HG02588 (cell line): ENCODE results near the gene GPC1.

ENCODE experiments used
- ATAC-seq: cut with Tn5 transposase; IDR thresholded peaks from one replicate; pipeline ENCODE4 v1.9.1; 2021; ENCODE audit warnings: mild to moderate bottlenecking, moderate library complexity; ENCODE audit not compliant: unreplicated experiment

Gene GPC1

DNA sequence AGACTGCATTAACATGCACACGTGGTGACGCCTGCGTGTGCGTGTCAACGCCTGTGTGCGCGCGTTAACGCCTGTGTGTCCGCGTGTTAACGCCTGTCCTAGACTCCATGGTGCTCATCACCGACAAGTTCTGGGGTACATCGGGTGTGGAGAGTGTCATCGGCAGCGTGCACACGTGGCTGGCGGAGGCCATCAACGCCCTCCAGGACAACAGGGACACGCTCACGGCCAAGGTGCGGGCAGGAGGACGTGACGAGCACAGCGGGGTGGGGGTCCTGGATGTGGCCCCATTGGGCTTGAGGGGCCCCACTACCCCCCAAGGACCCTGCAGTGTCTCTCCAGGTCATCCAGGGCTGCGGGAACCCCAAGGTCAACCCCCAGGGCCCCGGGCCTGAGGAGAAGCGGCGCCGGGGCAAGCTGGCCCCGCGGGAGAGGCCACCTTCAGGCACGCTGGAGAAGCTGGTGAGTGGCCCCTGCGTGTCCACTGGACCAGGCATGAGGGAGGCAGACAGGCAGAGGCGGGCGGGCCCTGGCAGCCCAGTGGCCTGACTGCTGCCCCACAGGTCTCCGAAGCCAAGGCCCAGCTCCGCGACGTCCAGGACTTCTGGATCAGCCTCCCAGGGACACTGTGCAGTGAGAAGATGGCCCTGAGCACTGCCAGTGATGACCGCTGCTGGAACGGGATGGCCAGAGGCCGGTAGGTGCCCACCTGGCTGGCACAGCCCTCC, 29.2 kb downstream of the GPC1 start:
- no peak for ATAC-seq

DNA sequence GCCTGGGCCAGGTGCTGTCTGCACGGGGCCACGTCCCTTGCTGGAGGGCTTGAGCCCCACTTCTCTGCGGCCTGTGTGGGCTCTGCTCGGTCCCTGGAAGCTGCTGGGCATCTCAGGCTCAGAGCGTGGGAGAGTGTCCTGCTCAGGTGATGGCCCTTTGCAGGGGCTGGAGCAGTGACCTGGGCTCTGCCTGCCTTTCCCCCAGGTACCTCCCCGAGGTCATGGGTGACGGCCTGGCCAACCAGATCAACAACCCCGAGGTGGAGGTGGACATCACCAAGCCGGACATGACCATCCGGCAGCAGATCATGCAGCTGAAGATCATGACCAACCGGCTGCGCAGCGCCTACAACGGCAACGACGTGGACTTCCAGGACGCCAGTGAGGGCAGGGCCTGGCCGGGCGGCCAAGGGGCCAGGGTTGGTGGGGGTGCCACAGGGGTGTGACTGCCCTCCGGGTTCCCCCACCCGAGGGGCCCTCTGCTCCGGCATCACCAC, 29.9 kb downstream of the GPC1 start:
- ATAC-seq = no peak

GRCh38 chr2:240465765-240466578, 30.5 kb downstream of the GPC1 start:
- ATAC-seq = no peak

- ATAC-seq = no peak
These were observed 31.2 kb downstream of the GPC1 start for GRCh38 chr2:240466579-240467148.

DNA sequence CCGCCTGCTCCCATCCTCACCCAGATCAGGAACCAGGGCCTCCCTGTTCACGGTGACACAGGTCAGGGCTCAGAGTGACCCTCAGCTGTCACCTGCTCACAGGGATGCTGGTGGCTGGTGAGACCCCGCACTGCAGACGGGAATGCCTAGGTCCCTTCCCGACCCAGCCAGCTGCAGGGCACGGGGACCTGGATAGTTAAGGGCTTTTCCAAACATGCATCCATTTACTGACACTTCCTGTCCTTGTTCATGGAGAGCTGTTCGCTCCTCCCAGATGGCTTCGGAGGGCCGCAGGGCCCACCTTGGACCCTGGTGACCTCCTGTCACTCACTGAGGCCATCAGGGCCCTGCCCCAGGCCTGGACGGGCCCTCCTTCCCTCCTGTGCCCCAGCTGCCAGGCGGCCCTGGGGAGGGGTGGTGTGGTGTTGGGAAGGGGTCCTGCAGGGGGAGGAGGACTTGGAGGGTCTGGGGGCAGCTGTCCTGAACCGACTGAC, 31.7 kb downstream of the GPC1 start:
- ATAC-seq = no peak

DNA sequence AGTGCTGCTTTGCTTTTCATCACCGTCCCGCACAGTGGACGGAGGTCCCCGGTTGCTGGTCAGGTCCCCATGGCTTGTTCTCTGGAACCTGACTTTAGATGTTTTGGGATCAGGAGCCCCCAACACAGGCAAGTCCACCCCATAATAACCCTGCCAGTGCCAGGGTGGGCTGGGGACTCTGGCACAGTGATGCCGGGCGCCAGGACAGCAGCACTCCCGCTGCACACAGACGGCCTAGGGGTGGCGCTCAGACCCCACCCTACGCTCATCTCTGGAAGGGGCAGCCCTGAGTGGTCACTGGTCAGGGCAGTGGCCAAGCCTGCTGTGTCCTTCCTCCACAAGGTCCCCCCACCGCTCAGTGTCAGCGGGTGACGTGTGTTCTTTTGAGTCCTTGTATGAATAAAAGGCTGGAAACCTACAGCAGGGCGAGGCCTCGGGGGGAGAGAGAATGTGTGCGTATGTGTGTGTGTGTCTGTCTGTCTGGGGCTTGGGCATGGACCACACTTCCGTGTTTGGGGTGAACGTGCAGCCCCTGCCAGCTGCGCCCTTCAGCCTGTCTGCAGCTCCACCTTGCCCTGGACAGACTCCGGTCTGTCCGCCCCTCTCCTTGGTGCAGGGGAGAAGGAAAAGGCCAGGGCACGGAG, 32.3 kb downstream of the GPC1 start:
- ATAC-seq = no peak

- ATAC-seq = no peak
These were observed 33.1 kb downstream of the GPC1 start for GRCh38 chr2:240468303-240469238.

DNA sequence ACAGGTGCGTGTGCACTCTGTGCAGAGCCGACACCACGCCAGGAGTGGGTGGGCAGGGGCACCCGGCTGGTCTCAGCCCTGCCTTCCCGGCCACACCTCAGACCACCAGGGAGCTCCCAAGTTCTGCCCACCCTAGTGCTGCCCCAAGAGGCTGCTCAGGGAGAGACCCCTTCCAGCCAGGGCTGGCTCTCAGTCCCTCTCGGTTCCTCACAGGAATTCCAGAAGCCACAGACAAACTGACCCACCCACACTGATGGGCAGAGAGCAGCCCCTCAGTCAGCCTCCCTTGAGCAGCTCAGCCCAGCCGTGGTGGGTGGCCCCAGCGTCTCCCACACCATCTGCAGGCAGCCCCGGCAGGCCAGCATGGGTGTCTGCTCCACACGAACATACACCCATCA, 33.8 kb downstream of the GPC1 start:
- ATAC-seq = no peak

DNA sequence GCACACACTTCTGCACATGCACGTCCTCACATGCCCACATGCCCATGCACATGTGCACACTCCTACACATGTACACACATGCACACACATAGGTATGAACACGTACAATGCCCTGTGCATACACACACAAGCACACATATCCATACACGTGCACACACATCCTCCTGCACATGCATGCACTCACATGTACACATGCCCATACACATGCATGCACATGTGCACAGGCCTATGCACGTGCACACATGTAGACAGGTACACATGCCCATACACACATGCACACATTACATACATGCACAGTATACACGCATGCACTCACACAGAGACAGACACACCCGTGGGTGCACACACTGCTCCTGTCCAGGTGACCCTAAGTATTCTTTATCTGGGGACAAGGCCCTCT, 34.3 kb downstream of the GPC1 start:
- no peak for ATAC-seq

DNA sequence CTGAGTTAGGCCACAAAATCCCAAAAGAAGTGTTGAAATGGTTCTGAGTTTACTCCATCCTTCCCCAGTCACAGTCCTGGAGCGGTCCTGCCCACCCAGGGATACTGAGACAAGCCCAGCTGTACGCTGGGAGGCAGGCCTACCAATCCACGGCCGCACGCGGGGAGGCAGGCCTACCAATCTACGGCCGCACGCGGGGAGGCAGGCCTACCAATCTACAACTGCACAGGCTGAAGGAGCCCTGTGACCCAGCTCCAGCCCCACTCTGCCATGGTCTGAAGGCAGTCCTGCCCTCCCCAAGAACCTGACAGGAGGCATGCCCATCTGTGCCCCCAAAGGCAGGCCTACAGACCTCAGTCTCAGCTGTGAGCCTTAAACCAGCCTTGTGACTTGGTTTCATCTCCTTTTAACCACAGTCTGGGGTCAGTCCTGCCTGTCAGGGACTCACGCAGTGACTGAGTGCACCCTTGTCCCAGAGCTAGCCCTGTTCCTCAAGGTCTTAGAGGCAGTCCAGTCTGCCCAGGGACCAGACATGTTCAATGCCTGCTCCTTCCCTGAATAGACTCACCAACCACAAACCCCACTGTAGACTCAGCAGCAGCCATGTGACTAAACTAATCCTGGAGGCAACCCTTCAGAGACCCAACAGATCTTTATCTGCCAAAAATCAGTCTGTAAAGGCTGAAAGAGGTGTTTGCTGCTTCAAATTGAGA, 36.8 kb downstream of the GPC1 start:
- no peak for ATAC-seq

- no peak for ATAC-seq
These were observed 37.7 kb downstream of the GPC1 start for GRCh38 chr2:240473211-240473610.

DNA sequence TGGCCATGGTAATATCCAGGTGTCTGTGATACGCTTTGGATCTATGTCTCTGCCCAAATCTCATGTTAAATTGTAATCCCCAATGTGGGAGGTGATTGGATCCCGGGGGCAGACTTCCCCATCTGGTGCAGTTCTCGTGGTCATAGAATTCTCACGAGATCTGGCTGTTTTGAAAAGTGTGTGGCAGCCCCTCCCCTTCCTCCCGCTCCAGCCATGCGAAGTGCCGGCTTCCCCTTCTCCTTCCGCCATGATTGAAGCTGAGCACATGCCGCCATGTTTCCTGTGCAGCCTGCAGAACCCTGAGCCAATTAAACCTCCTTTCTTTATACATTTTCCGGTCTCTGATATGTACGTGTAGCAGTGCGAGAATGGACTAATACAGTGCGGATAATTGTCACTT, 42.5 kb downstream of the GPC1 start:
- ATAC-seq = no peak

- ATAC-seq = no peak
These were observed 43.1 kb downstream of the GPC1 start for GRCh38 chr2:240478346-240479110.

DNA sequence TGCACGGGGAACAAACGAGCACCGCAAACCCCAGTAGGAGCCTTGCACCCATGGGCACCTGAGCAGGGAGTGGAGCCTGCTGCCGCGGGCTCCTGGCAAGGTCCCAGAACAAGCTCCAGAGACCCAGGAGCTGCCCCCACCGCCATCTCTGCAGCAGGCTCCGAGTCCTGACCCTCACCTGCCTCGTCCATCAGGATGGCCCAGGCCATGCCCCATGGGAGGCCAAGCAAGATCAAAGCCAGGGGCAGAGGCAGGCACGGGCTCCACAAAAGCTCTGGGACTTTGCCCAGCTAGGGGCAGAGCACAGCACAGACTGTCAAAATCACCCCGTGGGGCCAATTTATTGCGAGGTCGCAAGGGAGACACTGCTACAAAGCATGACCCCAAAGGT, 43.6 kb downstream of the GPC1 start:
- ATAC-seq = no peak

DNA sequence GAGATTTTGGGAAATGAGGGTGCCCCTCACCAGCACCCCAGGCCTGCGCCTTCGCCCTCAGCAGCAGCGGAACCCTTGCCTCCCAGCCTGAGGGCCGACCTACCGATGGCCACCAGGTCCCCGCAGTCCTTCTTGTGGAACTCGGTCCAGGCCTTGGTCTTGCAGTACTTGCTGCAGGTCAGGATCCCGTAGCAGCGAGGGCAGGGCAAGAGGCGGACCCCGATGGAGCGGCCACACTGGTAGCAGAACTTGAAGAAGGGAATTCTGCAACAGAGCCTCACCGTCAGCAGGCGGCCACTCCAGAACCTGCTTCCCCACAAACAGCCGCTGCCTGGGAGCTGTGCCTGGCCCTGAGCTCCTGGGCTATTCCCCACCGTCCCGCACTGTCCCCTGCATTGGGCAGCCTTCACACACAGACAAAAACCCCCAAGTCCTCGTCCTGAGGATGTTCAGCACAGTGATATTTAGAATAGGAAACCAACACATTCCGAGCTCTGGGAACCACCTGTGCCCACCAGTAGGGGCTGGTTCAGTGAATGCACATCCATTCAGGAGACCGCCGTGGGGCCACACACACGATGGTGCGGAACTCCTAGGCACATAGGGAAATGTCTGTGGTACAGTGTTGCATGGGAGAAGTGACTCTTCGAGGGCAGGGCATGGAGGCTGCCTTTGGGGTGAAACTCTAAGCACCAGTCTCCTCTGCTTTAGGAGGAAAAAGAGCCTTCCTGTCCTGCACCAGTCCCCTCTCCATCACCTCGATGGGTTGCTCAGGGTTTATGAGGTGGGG, 45.6 kb downstream of the GPC1 start:
- ATAC-seq = no peak

- ATAC-seq = no peak
These were observed 46.3 kb downstream of the GPC1 start for GRCh38 chr2:240481720-240482119.

GRCh38 chr2:240482141-240482540, 46.7 kb downstream of the GPC1 start:
- ATAC-seq = no peak

DNA sequence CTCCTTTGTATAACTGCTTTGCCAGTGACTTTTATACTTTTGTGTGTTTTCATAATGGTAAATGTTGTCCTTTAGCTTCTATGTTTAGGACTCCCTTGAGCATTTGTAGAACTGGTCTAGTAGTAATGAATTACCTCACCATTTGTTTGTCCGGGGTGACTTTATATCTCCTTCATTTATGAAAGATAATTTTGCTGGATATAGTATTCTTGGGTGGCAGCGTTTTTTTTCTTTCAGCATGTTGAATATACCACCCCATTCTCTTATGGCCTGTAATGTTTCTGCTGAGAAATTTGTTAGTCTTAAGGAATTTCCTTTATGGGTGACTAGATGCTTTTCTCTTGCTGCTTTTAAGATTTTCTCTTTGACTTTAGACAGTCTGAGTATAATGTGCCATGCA, 56.0 kb downstream of the GPC1 start:
- ATAC-seq = no peak
